ENCODE results near the gene KRTAP11-1. TPM values are rescaled to one million over a fixed set of nuclear protein-coding genes. Genes with fewer than 3 reads are reported as not detected.

KRTAP11-1 gene, protein sequence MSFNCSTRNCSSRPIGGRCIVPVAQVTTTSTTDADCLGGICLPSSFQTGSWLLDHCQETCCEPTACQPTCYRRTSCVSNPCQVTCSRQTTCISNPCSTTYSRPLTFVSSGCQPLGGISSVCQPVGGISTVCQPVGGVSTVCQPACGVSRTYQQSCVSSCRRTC
- total RNA-seq (2014; rRNA removed; shearing (Covaris generic)) = not detected in 2 replicates
- polyA plus RNA-seq (2014; cell fraction: nucleus; rRNA removed) = not detected in 2 replicates

DNA sequence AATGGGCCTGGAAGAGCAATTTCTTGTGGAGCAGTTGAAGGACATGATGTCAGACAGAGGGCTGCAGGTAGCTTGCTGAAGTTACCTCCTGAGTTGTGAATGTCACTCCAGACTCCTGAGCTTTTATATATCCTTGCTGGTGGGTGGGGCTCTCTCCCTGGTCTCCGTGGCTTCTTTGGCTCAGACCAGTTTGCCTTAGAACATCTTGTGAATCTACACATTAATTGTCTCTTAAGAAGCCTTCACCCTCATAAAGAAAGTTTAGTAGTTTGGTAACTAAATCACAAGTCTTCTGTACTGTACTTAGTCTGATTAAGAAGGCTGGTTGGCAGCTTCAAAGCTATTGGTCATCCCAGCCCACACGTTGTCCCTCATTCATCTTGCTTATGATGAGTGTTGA lies at the start of gene KRTAP11-1:
Gene KRTAP11-1, minus strand, starts transcription at position 101 of the 400 bp plus-strand sequence. Its CDS starts 56 bp downstream, at position 45.
- DNase-seq (ENCODE audit: extremely low read depth, low read depth) = no peak

- DNase-seq (ENCODE audit: extremely low read depth, low read depth) = no peak
Measured at GRCh38 chr21:30924146-30924700, 42.8 kb upstream of the KRTAP11-1 start.

GRCh38 chr21:30921129-30921528 lies 39.7 kb upstream of the KRTAP11-1 start:
- DNase-seq (ENCODE audit: extremely low read depth, low read depth) = no peak

DNA sequence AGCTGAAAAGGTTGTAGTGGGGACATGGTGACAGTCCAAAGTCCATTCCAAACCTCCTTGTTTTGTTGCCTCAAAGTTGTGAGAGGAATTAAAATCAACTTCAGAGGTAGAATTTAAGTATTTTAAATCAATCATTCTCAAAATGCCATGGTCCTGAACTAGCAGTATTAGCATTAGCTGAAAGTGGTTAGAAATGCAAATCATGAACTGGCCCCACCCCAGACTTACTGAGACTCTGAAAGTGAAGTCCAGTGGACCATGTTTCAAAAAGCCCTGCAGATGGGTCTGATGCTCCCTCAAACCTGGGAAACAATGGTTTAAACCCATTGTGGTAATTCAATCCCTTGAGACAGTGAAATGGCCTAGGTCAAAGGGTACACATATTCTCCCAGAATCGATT lies 36.2 kb upstream of the KRTAP11-1 start:
- DNase-seq (ENCODE audit: extremely low read depth, low read depth) = no peak

- DNase-seq (ENCODE audit: extremely low read depth, low read depth) = no peak
Measured at GRCh38 chr21:30900881-30901280, 19.5 kb upstream of the KRTAP11-1 start.

GRCh38 chr21:30882866-30883597 lies 1.7 kb upstream of the KRTAP11-1 start:
- DNase-seq (ENCODE audit: extremely low read depth, low read depth) = no peak

DNA sequence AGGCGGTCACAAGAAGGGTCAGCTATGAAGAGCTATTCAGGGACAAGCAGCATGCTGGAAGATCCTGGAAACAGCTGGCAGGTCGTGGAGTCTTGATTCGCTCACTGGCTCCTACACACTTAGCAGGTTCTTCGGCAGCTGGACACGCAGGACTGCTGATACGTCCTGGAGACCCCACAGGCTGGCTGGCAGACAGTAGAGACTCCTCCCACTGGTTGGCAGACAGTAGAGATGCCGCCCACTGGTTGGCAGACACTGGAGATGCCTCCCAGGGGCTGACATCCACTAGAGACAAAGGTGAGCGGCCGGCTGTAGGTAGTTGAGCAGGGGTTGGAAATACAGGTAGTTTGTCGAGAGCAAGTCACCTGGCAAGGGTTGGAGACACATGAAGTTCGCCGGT lies 466 bp downstream of the KRTAP11-1 start:
- no peak for DNase-seq (ENCODE audit: extremely low read depth, low read depth)

- no peak for DNase-seq (ENCODE audit: extremely low read depth, low read depth)
Measured at GRCh38 chr21:30874526-30874925, 6.9 kb downstream of the KRTAP11-1 start.

- no peak for DNase-seq (ENCODE audit: extremely low read depth, low read depth)
Measured at GRCh38 chr21:30847627-30848500, 33.5 kb downstream of the KRTAP11-1 start.

DNA sequence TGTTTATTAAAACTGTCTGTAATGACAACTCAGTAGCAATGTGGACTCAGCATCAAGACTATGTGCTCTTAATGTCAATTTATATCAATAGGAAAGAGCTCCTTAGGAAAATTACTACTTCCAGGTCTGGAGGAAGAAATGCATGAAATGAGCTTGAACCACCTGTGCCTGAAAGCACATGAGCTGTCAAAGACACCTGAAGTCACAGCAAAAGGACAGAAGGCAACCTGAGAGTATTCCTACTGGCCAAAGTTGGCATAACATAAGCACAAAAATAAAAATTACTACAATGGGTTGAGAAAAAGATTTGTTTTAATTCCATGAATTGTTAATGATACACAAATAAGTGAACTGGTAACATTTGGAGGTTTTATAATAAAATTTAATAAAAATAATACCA lies 38.4 kb downstream of the KRTAP11-1 start:
- DNase-seq (ENCODE audit: extremely low read depth, low read depth) = no peak

DNA sequence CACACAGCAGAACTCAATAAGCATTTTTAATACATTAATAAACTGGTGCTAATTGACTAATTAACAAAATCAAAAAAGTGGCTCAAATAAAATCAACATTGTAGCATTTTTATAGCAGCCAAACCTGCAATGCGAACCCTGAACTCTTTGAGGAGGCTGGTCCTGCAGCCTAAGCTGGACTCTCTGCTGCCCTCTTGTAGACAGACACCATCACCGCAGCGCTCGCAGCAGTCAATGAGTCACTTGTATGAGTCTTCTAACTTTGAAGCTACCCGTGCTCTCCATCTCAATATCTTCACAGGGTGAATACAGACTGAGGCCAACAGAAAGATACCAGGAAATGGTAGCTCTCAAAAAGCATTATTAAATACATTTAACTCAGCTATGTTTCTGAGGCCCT lies 42.1 kb downstream of the KRTAP11-1 start:
- DNase-seq (ENCODE audit: extremely low read depth, low read depth) = peak; percentile 3

DNA sequence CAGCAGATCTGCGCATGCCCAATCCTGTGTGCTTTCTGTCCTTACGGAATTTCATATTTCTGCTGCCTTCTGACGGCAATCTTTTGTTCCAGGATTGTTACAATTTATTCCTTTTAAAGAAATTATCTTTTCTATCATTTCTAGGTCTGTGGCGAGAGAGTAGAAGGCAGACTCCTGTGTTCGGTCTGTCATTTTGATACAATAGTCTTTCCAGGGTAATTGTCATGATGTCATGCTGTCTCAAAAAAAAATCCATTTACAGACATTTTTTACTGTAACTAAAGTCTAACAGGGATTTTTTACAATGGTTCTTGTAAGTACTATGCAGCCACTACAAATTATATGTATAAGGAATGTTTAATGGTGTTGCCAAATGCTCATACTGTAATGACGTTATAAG lies 42.8 kb downstream of the KRTAP11-1 start:
- no peak for DNase-seq (ENCODE audit: extremely low read depth, low read depth)

DNA sequence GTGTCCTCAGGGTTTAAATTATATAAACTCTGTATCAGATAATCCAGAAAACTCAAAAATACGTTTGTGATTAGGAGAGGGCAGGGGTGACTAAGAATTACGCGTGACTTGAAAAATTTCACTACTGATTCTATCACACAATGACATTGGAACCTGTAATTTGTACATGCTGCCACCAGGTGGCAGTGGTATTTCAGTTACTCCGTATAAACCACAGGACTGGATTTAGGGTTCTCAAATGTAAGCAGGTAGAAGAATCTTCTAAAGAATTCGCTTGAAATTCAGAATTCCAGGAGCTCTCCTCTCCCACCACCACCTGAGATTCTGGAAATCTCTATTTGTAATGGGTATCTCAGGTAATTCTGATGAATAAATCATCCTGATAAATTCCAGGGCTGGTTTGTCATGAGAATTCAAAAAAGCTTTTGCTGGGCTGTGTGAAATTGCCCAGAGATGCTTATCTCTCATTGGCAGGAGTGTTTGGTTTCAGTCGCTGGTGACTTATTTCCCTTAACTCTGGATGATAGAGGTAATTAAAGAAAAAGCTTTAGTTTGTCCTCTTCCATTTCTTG lies 50.1 kb downstream of the KRTAP11-1 start:
- no peak for DNase-seq (ENCODE audit: extremely low read depth, low read depth)

Other genes starting within 250 kb of the KRTAP11-1 start
- not detected in 2 replicates for gene KRTAP20-2, start 246.4 kb downstream of the KRTAP11-1 start, total RNA-seq (2014; rRNA removed; shearing (Covaris generic))
- gene KRTAP20-3, start 238.7 kb downstream of the KRTAP11-1 start, total RNA-seq (2014; rRNA removed; shearing (Covaris generic)) = not detected in 2 replicates
- not detected in 2 replicates for gene KRTAP21-3, start 162.8 kb downstream of the KRTAP11-1 start, total RNA-seq (2014; rRNA removed; shearing (Covaris generic))
- not detected in 2 replicates for gene KRTAP21-2, start 134.3 kb downstream of the KRTAP11-1 start, total RNA-seq (2014; rRNA removed; shearing (Covaris generic))
- not detected in 2 replicates for gene KRTAP21-1, start 126.2 kb downstream of the KRTAP11-1 start, total RNA-seq (2014; rRNA removed; shearing (Covaris generic))
- not detected in 2 replicates for gene KRTAP8-1, start 68.3 kb downstream of the KRTAP11-1 start, total RNA-seq (2014; rRNA removed; shearing (Covaris generic))
- not detected in 2 replicates for gene KRTAP7-1, start 51.8 kb downstream of the KRTAP11-1 start, total RNA-seq (2014; rRNA removed; shearing (Covaris generic))
- not detected in 2 replicates for gene KRTAP19-8, start 156.9 kb upstream of the KRTAP11-1 start, total RNA-seq (2014; rRNA removed; shearing (Covaris generic))

All from NCI-H460 (cell line).